ENCODE measurements around the gene RBMS3. TPM values are rescaled to one million over a fixed set of nuclear protein-coding genes. Genes with fewer than 3 reads are reported as not detected.
A peak's percentile ranks its signal among the peaks of the same experiment; 100 is the strongest.

Gene RBMS3
- total RNA-seq, 1 donor from 2014 or later, result 70.0 TPM

DNA sequence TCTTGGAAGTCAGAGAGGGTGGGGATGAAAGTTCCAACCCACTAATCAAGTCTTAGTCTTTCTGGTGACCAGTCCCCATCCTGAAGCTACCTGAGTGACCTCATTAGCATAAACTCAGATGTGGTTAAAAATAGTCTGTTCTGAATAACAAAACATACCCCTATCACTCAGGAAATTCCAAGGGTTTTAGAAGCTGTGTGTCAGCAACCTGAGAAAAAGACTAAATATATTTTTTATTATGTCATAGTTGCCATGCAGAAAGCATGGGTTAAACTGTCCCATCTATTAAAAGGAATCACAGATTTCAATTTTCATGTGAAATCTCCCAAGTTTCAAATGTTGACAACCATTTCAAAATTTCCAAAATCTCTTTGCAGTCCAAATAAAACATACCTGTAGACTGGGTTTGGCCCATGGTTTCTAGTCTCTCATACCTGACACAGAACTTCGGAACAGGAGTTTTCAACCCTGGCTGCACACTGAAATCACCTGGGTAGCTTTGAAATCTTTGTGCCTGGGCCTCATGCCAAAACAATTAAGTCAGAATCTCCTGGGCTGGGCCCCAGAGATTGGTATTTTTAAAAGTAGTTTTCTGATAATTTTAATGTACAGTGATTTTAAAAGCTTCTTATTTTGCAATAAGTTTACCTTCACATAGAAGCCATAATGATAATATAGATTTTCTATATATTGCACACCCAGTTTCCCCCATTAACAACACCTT, 476.3 kb downstream of the RBMS3 start:
- intact Hi-C loops (cut with DNase I), result loop anchor here (10.0 kb wide), 2 partner anchors 52 to 472 kb away; partner anchors contain the start of gene RBMS3
- Histone ChIP-seq H3K4me3 (no peak overlapping the region), H3K27me3 (no peaks in the 10 kb centered on the region), H3K9me3 (no peaks in the 10 kb centered on the region), H3K4me1 (peaks cover 26% of the 10 kb centered on the region), H3K27ac (peak overlapping the region; percentile 40), H3K36me3 (no peaks in the 10 kb centered on the region)
- TF ChIP-seq POLR2A (IDR thresholded peaks at IDR 0.05) (no peak), POLR2AphosphoS5 (IDR thresholded peaks at IDR 0.05; ENCODE audit: insufficient read depth in 1 of 2, low read depth in 1 of 2) (no peak)
- TF ChIP-seq, protein P1, sequence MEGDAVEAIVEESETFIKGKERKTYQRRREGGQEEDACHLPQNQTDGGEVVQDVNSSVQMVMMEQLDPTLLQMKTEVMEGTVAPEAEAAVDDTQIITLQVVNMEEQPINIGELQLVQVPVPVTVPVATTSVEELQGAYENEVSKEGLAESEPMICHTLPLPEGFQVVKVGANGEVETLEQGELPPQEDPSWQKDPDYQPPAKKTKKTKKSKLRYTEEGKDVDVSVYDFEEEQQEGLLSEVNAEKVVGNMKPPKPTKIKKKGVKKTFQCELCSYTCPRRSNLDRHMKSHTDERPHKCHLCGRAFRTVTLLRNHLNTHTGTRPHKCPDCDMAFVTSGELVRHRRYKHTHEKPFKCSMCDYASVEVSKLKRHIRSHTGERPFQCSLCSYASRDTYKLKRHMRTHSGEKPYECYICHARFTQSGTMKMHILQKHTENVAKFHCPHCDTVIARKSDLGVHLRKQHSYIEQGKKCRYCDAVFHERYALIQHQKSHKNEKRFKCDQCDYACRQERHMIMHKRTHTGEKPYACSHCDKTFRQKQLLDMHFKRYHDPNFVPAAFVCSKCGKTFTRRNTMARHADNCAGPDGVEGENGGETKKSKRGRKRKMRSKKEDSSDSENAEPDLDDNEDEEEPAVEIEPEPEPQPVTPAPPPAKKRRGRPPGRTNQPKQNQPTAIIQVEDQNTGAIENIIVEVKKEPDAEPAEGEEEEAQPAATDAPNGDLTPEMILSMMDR (IDR thresholded peaks at IDR 0.05), result no peak
- no peak for DNase-seq (ENCODE audit: extremely low spot score in 2 of 2)

DNA sequence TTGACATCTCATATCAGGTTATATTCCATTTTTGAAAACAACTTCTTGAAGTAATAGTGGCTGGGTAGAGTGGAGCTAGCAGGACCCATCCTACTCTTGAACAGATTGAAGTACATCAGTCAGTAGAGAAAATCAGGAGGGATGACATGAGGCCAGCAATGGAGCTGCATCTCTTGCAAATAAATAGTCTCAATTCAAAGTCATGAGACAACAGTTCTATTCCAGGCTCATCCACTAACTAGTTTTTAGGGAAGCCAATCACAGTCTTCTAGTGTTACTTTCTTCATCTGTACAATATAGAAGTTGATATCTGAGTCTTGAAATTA, 477.2 kb downstream of the RBMS3 start:
- H3K9me3 ChIP-seq, result no peaks in the 10 kb centered on the region
- DNase-seq (ENCODE audit: extremely low spot score in 2 of 2), result no peak
- TF ChIP-seq, protein P1 (IDR thresholded peaks at IDR 0.05), result no peak
- TF ChIP-seq POLR2A (IDR thresholded peaks at IDR 0.05) (no peak), POLR2AphosphoS5 (IDR thresholded peaks at IDR 0.05; ENCODE audit: insufficient read depth in 1 of 2, low read depth in 1 of 2) (no peak)
- H3K27ac ChIP-seq, result peak overlapping the region; percentile 40
- no peaks in the 10 kb centered on the region for H3K27me3 ChIP-seq
- H3K36me3 ChIP-seq, result no peaks in the 10 kb centered on the region
- H3K4me1 ChIP-seq, result peaks cover 26% of the 10 kb centered on the region
- no peak overlapping the region for H3K4me3 ChIP-seq
- intact Hi-C loops (cut with DNase I), result loop anchor here (10.0 kb wide), 2 partner anchors 53 to 473 kb away; partner anchors contain the start of gene RBMS3

DNA sequence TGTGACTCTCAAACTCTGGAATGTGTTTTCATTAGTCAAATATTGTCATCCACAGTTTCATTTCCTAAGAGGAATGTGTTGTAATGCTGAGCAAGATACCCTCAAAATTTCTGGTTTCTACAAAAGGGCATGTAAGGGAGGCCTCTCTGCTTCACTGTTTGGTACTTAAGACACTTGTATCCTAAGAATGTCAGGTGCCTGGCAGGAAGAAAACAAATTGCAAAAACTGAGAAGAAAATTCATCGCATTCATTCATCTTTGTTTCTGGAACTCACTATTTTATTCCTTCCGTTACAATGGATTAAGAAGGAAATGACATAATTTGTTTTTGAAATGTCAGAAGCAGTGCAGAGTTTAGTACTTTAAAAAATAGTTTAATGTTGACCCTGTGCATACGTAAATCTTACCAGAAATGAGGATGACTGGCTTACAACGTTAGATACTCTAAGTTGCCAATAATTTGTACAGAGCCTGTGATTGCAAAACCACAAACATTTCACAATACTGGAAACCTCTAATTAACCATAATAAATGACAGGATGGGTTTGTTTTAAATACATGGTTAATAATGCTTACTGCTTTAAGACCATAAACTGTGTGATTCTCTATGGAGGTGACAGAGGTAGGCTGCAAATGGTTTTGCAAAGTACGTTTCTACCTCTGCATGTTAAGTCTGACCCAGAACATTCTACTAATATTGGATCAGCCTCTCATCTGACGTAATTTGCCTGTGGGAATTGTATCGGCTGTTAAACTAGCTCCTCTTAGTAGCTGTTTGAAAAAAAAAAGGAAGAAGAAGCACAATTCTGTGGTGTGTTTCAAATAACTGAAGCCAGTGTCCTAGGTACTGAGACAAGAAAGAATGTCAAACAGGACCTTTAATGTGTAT, 477.8 kb downstream of the RBMS3 start:
- no peak for DNase-seq (ENCODE audit: extremely low spot score in 2 of 2)
- Histone ChIP-seq H3K4me3 (no peak overlapping the region), H3K9me3 (no peaks in the 10 kb centered on the region), H3K27me3 (no peaks in the 10 kb centered on the region), H3K27ac (peak overlapping the region; percentile 65), H3K4me1 (peaks cover 26% of the 10 kb centered on the region), H3K36me3 (no peaks in the 10 kb centered on the region)
- intact Hi-C loops (cut with DNase I), result loop anchor here (10.0 kb wide), 2 partner anchors 54 to 474 kb away; partner anchors contain the start of gene RBMS3
- TF ChIP-seq POLR2AphosphoS5 (IDR thresholded peaks at IDR 0.05; ENCODE audit: insufficient read depth in 1 of 2, low read depth in 1 of 2) (peak; percentile 38 to 65), POLR2A (IDR thresholded peaks at IDR 0.05) (no peak)
- TF ChIP-seq, protein P1 (IDR thresholded peaks at IDR 0.05), result no peak

DNA sequence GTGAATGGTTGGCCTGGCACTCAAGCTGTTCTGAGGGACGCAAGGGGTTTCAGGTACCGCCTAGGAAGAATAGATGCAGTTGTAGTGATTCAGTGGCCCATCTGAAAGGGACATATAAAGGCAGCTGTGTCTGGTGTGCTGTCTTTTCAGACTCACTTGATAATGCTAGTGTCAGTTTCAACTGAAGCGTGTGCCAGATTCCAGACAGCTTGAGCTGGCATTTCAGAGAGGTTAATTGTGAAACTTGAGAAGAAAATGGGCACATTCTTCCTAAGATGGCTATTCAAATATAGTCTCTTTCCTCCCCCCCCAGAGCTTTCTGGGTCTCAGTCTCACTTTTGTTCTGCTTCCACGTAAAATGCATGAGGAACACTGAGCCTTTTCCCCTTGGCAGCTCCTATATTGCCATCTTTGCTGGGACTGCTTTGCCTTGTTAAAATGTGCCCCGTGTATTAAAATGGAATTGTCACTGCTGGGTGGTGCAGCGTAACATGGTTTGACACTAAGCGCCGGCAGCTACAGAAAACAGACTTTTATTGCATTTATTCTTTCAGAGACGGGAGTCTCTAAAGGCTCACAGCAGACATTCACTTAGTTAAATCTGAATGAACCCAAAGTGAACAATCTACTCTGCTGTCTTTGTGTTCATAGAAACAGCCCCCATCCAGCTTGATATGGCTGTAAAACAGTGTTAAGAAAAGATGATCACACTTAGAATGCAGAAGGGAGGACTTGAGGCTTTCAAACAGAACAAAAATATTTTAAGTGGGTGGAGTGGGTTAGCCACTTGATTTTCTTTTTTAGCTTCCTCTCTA, 478.7 kb downstream of the RBMS3 start:
- H3K27ac ChIP-seq, result peak overlapping the region; percentile 65
- no peak overlapping the region for H3K4me3 ChIP-seq
- TF ChIP-seq, protein P1 (IDR thresholded peaks at IDR 0.05), result no peak
- TF ChIP-seq POLR2A (IDR thresholded peaks at IDR 0.05) (no peak), POLR2AphosphoS5 (IDR thresholded peaks at IDR 0.05; ENCODE audit: insufficient read depth in 1 of 2, low read depth in 1 of 2) (no peak)
- intact Hi-C loops (cut with DNase I), result loop anchor here (10.0 kb wide), 3 partner anchors 55 to 845 kb away; partner anchors contain the start of gene RBMS3
- H3K4me1 ChIP-seq, result peaks cover 33% of the 10 kb centered on the region
- H3K9me3 ChIP-seq, result no peaks in the 10 kb centered on the region
- no peaks in the 10 kb centered on the region for H3K36me3 ChIP-seq
- no peak for DNase-seq (ENCODE audit: extremely low spot score in 2 of 2)
- no peaks in the 10 kb centered on the region for H3K27me3 ChIP-seq

Measured in vagina (tissue), 2 donors.